ENCODE measurements around the gene MAPK8IP2. TPM values are rescaled to one million over a fixed set of nuclear protein-coding genes. Genes with fewer than 3 reads are reported as not detected.
A peak's percentile ranks its signal among the peaks of the same experiment; 100 is the strongest.

MAPK8IP2 gene
- total RNA-seq, 6 experiments from 2014 or later, result 0.15 to 1.7 (median 0.45) TPM

GRCh38 chr22:50573491-50574382 is 26.9 kb upstream of the MAPK8IP2 start:
- Histone ChIP-seq H3K9me3 (no peaks in the 10 kb centered on the region), H3K4me1 (peaks cover 0 to 23% (median 10%) of the 10 kb centered on the region in 4 donors), H3K27ac (no peak overlapping the region), H3K27me3 (no peaks in the 10 kb centered on the region), H3K36me3 (peaks cover 0 to 11% (median 2%) of the 10 kb centered on the region in 4 donors), H3K4me3 (no peak overlapping the region)
- intact Hi-C loops (cut with DNase I), result no loop called here
- WGBS (ENCODE audit: insufficient coverage, low coverage, low lambda C conversion rate, missing lambda C conversion rate), result 78% methylated on average over 3 of the region's 26 CpGs
- TF ChIP-seq POLR2A (IDR thresholded peaks at IDR 0.05), result no peak
- TF ChIP-seq, protein P1, sequence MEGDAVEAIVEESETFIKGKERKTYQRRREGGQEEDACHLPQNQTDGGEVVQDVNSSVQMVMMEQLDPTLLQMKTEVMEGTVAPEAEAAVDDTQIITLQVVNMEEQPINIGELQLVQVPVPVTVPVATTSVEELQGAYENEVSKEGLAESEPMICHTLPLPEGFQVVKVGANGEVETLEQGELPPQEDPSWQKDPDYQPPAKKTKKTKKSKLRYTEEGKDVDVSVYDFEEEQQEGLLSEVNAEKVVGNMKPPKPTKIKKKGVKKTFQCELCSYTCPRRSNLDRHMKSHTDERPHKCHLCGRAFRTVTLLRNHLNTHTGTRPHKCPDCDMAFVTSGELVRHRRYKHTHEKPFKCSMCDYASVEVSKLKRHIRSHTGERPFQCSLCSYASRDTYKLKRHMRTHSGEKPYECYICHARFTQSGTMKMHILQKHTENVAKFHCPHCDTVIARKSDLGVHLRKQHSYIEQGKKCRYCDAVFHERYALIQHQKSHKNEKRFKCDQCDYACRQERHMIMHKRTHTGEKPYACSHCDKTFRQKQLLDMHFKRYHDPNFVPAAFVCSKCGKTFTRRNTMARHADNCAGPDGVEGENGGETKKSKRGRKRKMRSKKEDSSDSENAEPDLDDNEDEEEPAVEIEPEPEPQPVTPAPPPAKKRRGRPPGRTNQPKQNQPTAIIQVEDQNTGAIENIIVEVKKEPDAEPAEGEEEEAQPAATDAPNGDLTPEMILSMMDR (IDR thresholded peaks at IDR 0.05), result no peak
- ATAC-seq (no peak), DNase-seq (no peak)

DNA sequence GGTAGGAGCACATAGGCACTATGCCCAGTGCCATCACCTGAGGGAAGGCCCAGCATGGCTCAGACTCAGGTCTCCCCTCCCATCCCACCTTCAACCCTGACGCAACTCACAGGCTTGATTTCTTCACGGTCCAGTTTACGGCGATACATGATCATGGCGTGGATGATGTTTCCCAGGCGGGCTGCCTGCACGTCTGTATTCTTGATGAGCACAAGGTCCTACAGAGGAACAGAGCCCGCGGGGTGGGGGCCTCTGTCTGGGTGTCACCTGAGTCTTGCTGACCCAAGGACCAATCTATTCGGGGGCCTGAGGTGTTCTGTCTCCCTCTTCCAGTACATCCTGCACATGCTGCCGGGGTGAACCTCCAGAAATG is 26.2 kb upstream of the MAPK8IP2 start:
- H3K36me3 ChIP-seq, result peaks cover 0 to 11% (median 2%) of the 10 kb centered on the region in 4 donors
- intact Hi-C loops (cut with DNase I), result no loop called here
- 86% methylated on average over 7 of the region's 11 CpGs for WGBS (ENCODE audit: insufficient coverage, low coverage, low lambda C conversion rate, missing lambda C conversion rate)
- H3K4me3 ChIP-seq, result no peak overlapping the region
- no peak for DNase-seq
- peaks cover 0 to 16% (median 7%) of the 10 kb centered on the region in 4 donors for H3K4me1 ChIP-seq
- H3K9me3 ChIP-seq, result no peaks in the 10 kb centered on the region
- ATAC-seq, result no peak
- H3K27me3 ChIP-seq, result no peaks in the 10 kb centered on the region
- TF ChIP-seq, protein P1 (IDR thresholded peaks at IDR 0.05), result no peak
- no peak for TF ChIP-seq POLR2A (IDR thresholded peaks at IDR 0.05)
- no peak overlapping the region for H3K27ac ChIP-seq

- H3K4me3 ChIP-seq, result no peak overlapping the region
- WGBS (ENCODE audit: insufficient coverage, low coverage, low lambda C conversion rate, missing lambda C conversion rate), result 100% methylated on average over 1 of the region's 8 CpGs
- H3K36me3 ChIP-seq, result peaks cover 0 to 11% (median 2%) of the 10 kb centered on the region in 4 donors
- intact Hi-C loops (cut with DNase I), result no loop called here
- H3K4me1 ChIP-seq, result peaks cover 0 to 5% (median 1%) of the 10 kb centered on the region in 4 donors
- no peaks in the 10 kb centered on the region for H3K27me3 ChIP-seq
- H3K27ac ChIP-seq, result no peak overlapping the region
- TF ChIP-seq, protein P1 (IDR thresholded peaks at IDR 0.05), result no peak
- TF ChIP-seq POLR2A (IDR thresholded peaks at IDR 0.05), result no peak
- DNase-seq, result no peak
- ATAC-seq, result no peak
- no peaks in the 10 kb centered on the region for H3K9me3 ChIP-seq
These were observed 25.1 kb upstream of the MAPK8IP2 start for GRCh38 chr22:50575426-50575941.

GRCh38 chr22:50576070-50576469 is 24.5 kb upstream of the MAPK8IP2 start:
- intact Hi-C loops (cut with DNase I), result no loop called here
- H3K27me3 ChIP-seq, result no peaks in the 10 kb centered on the region
- DNase-seq, result no peak

More at GRCh38 chr22:50576070-50576469, 24.5 kb upstream of the MAPK8IP2 start:
- H3K27ac ChIP-seq, result no peak overlapping the region
- no peak for TF ChIP-seq POLR2A (IDR thresholded peaks at IDR 0.05)
- TF ChIP-seq, protein P1 (IDR thresholded peaks at IDR 0.05), result peak in 2 of 4 donors; percentile 34 to 35
- peaks cover 0 to 9% (median 2%) of the 10 kb centered on the region in 4 donors for H3K36me3 ChIP-seq
- peaks cover 0 to under 1% (median 0%) of the 10 kb centered on the region in 4 donors for H3K4me1 ChIP-seq
- 54% methylated on average over 3 of the region's 5 CpGs for WGBS (ENCODE audit: insufficient coverage, low coverage, low lambda C conversion rate, missing lambda C conversion rate)
- H3K9me3 ChIP-seq, result no peaks in the 10 kb centered on the region
- H3K4me3 ChIP-seq, result no peak overlapping the region
- peak in 3 of 4 donors; percentile 5 to 54 (median 45) for ATAC-seq

Measured in right lobe of liver (tissue), 6 donors.